ENCODE data around the gene GPR84. TPM values are rescaled to one million over a fixed set of nuclear protein-coding genes. Genes with fewer than 3 reads are reported as not detected.

GPR84 gene
- total and polyA plus RNA-seq, 7 experiments from 2014 or later, result 1.2 to 13.1 (median 3.9) TPM; not detected in 4

DNA sequence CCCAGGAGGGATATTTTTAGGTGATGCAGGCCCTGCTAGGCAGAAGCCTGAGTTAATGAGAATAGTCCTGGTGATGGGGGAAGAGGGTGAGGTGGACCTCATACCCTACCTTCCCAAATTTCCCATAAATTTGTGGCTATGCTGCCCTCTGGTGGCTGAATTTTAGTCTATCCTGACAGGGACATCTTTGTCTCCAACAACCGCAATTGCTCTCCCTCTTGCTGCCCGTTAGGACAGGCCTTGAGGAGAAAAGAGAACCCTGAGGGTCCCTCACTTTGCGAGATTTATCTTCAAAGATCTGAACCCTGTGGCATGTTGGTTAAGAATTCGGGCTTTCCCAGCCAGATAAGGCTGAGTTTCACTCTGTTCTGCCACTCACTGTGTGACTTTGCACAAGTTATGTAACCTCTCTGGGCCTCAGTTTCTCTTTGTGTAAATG, 30.0 kb upstream of the GPR84 start:
- intact Hi-C loops (cut with micrococcal nuclease), result loop anchor here in 1 of 2 donors (5.0 kb wide), 1 partner anchor 103 kb away; the partner anchor contains the start of gene NCKAP1L
- no peak overlapping the region for H3K27ac ChIP-seq (ENCODE audit: low read depth, low read length)
- H3K9me3 ChIP-seq (ENCODE audit: control insufficient read depth in 2 of 3, low read length in 3 of 3), result no peaks in the 10 kb centered on the region
- peaks cover 25 to 50% (median 32%) of the 10 kb centered on the region in 3 experiments for H3K36me3 ChIP-seq (ENCODE audit: control insufficient read depth in 2 of 3, insufficient read depth in 3 of 3, low read length in 3 of 3)
- Mint-ChIP-seq H3K4me3 (peak overlapping the region in 6 of 10 donors; percentile 16 to 40 (median 26)), H3K27ac (peak overlapping the region in 6 of 9 donors; percentile 14 to 65 (median 53)), H3K36me3 (peaks cover 8 to 48% (median 25%) of the 10 kb centered on the region in 5 donors), H3K4me1 (peaks cover 27 to 46% (median 36%) of the 10 kb centered on the region in 7 donors), H3K27me3 (no peaks in the 10 kb centered on the region), H3K9me3 (no peaks in the 10 kb centered on the region)
- POLR2A ChIA-PET, result interaction anchor here (1.4 kb wide), 1 partner anchor 42 kb away, joined by 3 read pairs; no protein-coding TSS in a partner anchor
- ATAC-seq (peak; percentile 43), DNase-seq (peak in 3 of 9 donors; percentile 13 to 42 (median 26))
- no peak overlapping the region for H3K4me3 ChIP-seq (ENCODE audit: low read length)
- H3K4me1 ChIP-seq (ENCODE audit: control insufficient read depth in 2 of 2, insufficient read depth in 2 of 2, low read length in 2 of 2), result peaks cover 4 to 5% of the 10 kb centered on the region in 2 donors
- CTCF ChIA-PET, result interaction anchor here (1.0 to 1.2 kb wide), 3 partner anchors 26 to 50 kb away, joined by 3 to 7 read pairs (median 4); no protein-coding TSS in a partner anchor
- H3K27me3 ChIP-seq (ENCODE audit: control insufficient read depth in 2 of 2, insufficient read depth in 2 of 2, low read length in 2 of 2), result no peaks in the 10 kb centered on the region

DNA sequence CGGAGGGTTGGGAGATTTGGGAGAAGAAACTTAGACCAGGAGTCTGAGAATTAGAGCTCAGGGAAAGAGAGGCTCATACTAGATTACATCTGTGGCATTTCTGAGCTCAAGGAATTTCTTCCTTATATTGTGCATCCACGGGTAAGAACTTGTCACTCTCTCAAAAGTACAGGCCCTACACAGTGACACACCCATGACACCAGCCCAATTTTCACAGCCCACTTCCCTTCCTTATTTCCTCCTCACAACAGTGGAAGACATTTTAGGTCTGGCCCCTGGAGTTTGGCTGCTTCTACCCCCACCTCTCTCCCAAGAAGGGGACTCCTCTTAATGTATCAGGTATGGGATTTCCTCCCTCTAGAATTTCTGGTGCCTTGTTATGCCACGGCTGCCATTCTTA, 29.5 kb upstream of the GPR84 start:
- Histone ChIP-seq H3K9me3 (ENCODE audit: control insufficient read depth in 2 of 3, low read length in 3 of 3) (no peaks in the 10 kb centered on the region), H3K4me1 (ENCODE audit: control insufficient read depth in 2 of 2, insufficient read depth in 2 of 2, low read length in 2 of 2) (peaks cover 4 to 5% of the 10 kb centered on the region in 2 donors), H3K4me3 (ENCODE audit: low read length) (no peak overlapping the region), H3K36me3 (ENCODE audit: control insufficient read depth in 2 of 3, insufficient read depth in 3 of 3, low read length in 3 of 3) (peaks cover 23 to 45% (median 29%) of the 10 kb centered on the region in 3 experiments), H3K27me3 (ENCODE audit: control insufficient read depth in 2 of 2, insufficient read depth in 2 of 2, low read length in 2 of 2) (no peaks in the 10 kb centered on the region), H3K27ac (ENCODE audit: low read depth, low read length) (no peak overlapping the region)
- Mint-ChIP-seq H3K27me3 (no peaks in the 10 kb centered on the region), H3K4me3 (peak overlapping the region in 6 of 10 donors; percentile 23 to 58 (median 31)), H3K36me3 (peaks cover 5 to 44% (median 22%) of the 10 kb centered on the region in 5 donors), H3K4me1 (peaks cover 24 to 44% (median 32%) of the 10 kb centered on the region in 7 donors), H3K9me3 (no peaks in the 10 kb centered on the region), H3K27ac (peak overlapping the region in 5 of 9 donors; percentile 14 to 64 (median 38))
- ChIA-PET CTCF (interaction anchor here (0.5 to 2.2 kb wide), 11 partner anchors 10 to 141 kb away, joined by 3 to 10 read pairs (median 4); no protein-coding TSS in a partner anchor), POLR2A (interaction anchor here (1.0 to 1.4 kb wide), 3 partner anchors 34 to 72 kb away, joined by 3 to 4 read pairs (median 3); no protein-coding TSS in a partner anchor)
- intact Hi-C loops (cut with micrococcal nuclease), result loop anchor here in 1 of 2 donors (5.0 kb wide), 1 partner anchor 104 kb away; the partner anchor contains the start of gene NCKAP1L
- peak; percentile 55 for ATAC-seq
- DNase-seq, result no peak

DNA sequence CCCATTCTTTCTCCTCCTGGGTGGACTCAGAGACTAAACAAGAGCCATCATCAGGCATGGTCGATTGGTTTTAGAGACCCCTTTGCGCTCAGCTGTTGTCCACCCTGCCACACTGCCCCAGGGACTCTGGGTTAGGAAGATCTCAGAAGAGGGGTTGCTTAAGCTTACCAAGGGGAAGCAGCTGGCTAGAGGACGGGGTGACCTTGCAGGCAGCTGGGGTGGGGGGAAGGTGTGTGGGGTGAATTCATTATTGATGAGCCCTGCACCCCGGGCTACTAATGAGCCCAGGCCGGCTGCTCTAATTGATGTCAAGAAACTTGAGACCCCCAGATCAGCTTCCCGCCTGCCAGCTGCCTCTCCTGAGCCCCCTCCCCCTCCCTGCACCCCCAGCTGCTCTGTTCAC, 28.9 kb upstream of the GPR84 start:
- Mint-ChIP-seq H3K36me3 (peaks cover 5 to 40% (median 19%) of the 10 kb centered on the region in 5 donors), H3K9me3 (no peaks in the 10 kb centered on the region), H3K27ac (peak overlapping the region in 1 of 9 donors; percentile 20), H3K4me1 (peaks cover 28 to 46% (median 32%) of the 10 kb centered on the region in 7 donors), H3K27me3 (no peaks in the 10 kb centered on the region), H3K4me3 (no peak overlapping the region)
- Histone ChIP-seq H3K27ac (ENCODE audit: low read depth, low read length) (no peak overlapping the region), H3K4me1 (ENCODE audit: control insufficient read depth in 2 of 2, insufficient read depth in 2 of 2, low read length in 2 of 2) (peaks cover 4 to 5% of the 10 kb centered on the region in 2 donors), H3K27me3 (ENCODE audit: control insufficient read depth in 2 of 2, insufficient read depth in 2 of 2, low read length in 2 of 2) (no peaks in the 10 kb centered on the region), H3K4me3 (ENCODE audit: low read length) (no peak overlapping the region), H3K36me3 (ENCODE audit: control insufficient read depth in 2 of 3, insufficient read depth in 3 of 3, low read length in 3 of 3) (peaks cover 18 to 39% (median 24%) of the 10 kb centered on the region in 3 experiments), H3K9me3 (ENCODE audit: control insufficient read depth in 2 of 3, low read length in 3 of 3) (no peaks in the 10 kb centered on the region)
- intact Hi-C loops (cut with micrococcal nuclease), result loop anchor here in 1 of 2 donors (5.0 kb wide), 1 partner anchor 104 kb away; the partner anchor contains the start of gene NCKAP1L
- ChIA-PET POLR2A (interaction anchor here (1.0 to 1.4 kb wide), 3 partner anchors 35 to 72 kb away, joined by 3 to 4 read pairs (median 3); no protein-coding TSS in a partner anchor), CTCF (interaction anchor here (0.5 to 2.2 kb wide), 12 partner anchors 10 to 175 kb away, joined by 3 to 10 read pairs (median 4); no protein-coding TSS in a partner anchor)
- DNase-seq, result no peak
- ATAC-seq, result no peak

DNA sequence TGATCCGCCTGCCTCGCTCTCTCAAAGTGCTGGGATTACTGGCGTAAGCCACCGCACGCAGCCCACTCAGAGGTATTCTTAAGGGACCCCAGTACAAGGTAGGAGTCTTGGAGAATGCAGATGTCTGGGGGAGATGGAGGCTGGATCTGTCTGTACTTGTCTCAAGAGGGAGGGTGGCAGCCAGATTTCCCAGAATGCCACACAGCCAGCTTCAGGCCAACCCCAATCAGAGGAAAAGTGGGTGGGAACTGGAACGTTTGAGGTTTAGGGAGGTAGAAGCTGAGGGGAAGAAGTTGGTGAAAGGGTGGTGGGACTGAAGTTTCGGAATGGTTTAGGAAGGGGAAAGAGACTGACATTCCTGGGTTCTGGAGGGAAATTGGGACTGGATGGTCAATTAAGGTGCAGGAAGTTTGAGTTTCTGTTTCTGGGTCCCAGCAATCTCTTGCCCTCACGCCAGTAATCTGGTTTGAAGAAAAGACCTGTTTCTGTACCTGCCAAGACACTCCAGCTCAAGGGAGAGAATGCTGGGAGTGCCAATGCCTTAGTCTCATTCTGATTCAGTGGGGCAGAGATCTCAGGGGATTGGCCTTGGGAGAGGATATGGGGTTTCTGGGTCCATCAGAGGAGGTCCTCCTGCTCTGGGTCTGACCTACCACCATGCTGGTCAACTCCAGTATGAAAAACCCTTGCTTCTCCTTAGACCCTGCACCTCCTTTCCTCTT, 28.4 kb upstream of the GPR84 start:
- H3K4me3 ChIP-seq (ENCODE audit: low read length), result no peak overlapping the region
- no peak overlapping the region for H3K27ac ChIP-seq (ENCODE audit: low read depth, low read length)
- Mint-ChIP-seq H3K27ac (peak overlapping the region in 1 of 9 donors; percentile 20), H3K4me1 (peaks cover 30 to 44% (median 32%) of the 10 kb centered on the region in 7 donors), H3K9me3 (no peaks in the 10 kb centered on the region), H3K36me3 (peaks cover 5 to 34% (median 13%) of the 10 kb centered on the region in 5 donors), H3K4me3 (peak overlapping the region in 6 of 10 donors; percentile 7 to 81 (median 68)), H3K27me3 (no peaks in the 10 kb centered on the region)
- no peak for ATAC-seq
- intact Hi-C loops (cut with micrococcal nuclease), result loop anchor here in 1 of 2 donors (5.0 kb wide), 1 partner anchor 105 kb away; the partner anchor contains the start of gene NCKAP1L
- ChIA-PET POLR2A (interaction anchor here (1.0 to 1.4 kb wide), 4 partner anchors 35 to 112 kb away, joined by 3 to 4 read pairs (median 3); partner anchors contain the start of gene HNRNPA1), CTCF (interaction anchor here (0.6 to 2.2 kb wide), 9 partner anchors 11 to 176 kb away, joined by 3 to 10 read pairs (median 4); no protein-coding TSS in a partner anchor)
- peaks cover 4 to 5% of the 10 kb centered on the region in 2 donors for H3K4me1 ChIP-seq (ENCODE audit: control insufficient read depth in 2 of 2, insufficient read depth in 2 of 2, low read length in 2 of 2)
- H3K9me3 ChIP-seq (ENCODE audit: control insufficient read depth in 2 of 3, low read length in 3 of 3), result no peaks in the 10 kb centered on the region
- no peaks in the 10 kb centered on the region for H3K27me3 ChIP-seq (ENCODE audit: control insufficient read depth in 2 of 2, insufficient read depth in 2 of 2, low read length in 2 of 2)
- DNase-seq, result no peak
- peaks cover 13 to 34% (median 20%) of the 10 kb centered on the region in 3 experiments for H3K36me3 ChIP-seq (ENCODE audit: control insufficient read depth in 2 of 3, insufficient read depth in 3 of 3, low read length in 3 of 3)

DNA sequence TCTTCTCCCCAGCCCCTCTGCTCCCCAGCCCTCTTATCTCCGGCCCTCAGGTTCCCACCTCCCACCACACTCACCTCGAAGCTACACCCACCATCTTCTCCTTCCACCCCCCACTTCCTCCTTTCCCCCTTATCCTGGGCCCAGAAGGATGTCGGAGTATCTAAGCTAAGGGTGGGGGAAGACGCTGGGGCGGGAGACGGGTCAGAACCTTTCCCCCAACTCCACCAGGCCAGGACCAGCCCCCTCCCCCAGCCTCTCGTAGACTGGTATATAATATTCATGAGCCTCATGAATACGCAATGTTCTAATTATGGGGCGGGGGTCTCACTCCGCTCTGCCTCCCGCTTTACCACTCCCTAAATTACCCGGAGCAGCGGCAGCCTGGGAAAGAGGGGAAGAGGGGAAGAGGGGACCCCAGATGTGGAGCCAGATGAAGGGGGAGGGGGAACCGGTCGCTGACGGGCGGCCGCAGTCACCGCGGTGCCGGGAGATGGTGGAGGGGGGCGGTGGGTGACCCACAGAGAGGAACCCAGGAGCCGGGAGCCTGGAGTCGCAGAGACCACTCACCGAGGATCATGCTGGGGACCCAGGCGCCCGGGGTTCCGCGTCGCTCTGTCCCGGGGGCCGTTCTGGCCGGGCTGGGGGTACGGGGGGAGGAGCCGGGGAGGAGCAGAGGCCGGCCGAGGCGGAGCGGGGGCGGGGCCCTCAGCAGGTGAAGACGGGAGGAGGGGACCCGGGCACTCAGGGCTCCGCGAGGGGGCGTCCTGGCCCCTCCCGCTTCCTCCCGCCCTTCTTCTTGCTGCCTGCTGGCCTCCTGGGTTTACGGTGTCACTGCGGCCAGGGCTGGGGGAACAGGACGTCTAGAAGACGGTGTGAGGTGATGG, 26.6 kb upstream of the GPR84 start:
- ChIA-PET POLR2A (interaction anchor here (0.6 to 1.5 kb wide), 2 partner anchors 8 to 56 kb away, joined by 3 to 4 read pairs; no protein-coding TSS in a partner anchor), CTCF (interaction anchor here (1.5 kb wide), 1 partner anchor 49 kb away, joined by 3 read pairs; no protein-coding TSS in a partner anchor)
- peaks cover 4 to 5% of the 10 kb centered on the region in 2 donors for H3K4me1 ChIP-seq (ENCODE audit: control insufficient read depth in 2 of 2, insufficient read depth in 2 of 2, low read length in 2 of 2)
- no peaks in the 10 kb centered on the region for H3K27me3 Mint-ChIP-seq
- peaks cover 5 to 16% (median 10%) of the 10 kb centered on the region in 3 experiments for H3K36me3 ChIP-seq (ENCODE audit: control insufficient read depth in 2 of 3, insufficient read depth in 3 of 3, low read length in 3 of 3)
- peak overlapping the region; percentile 51 for H3K27ac ChIP-seq (ENCODE audit: low read depth, low read length)
- peak overlapping the region; percentile 50 for H3K4me3 ChIP-seq (ENCODE audit: low read length)
- intact Hi-C loops (cut with micrococcal nuclease), result loop anchor here in 1 of 2 donors (5.0 kb wide), 1 partner anchor 106 kb away; the partner anchor contains the start of gene NCKAP1L
- DNase-seq (peak in 8 of 9 donors; percentile 48 to 72 (median 63)), ATAC-seq (peak; percentile 85)
- no peaks in the 10 kb centered on the region for H3K27me3 ChIP-seq (ENCODE audit: control insufficient read depth in 2 of 2, insufficient read depth in 2 of 2, low read length in 2 of 2)
- peaks cover 32 to 46% (median 34%) of the 10 kb centered on the region in 7 donors for H3K4me1 Mint-ChIP-seq
- peak overlapping the region in 4 of 9 donors; percentile 28 to 70 (median 54) for H3K27ac Mint-ChIP-seq
- H3K9me3 Mint-ChIP-seq, result no peaks in the 10 kb centered on the region
- no peaks in the 10 kb centered on the region for H3K9me3 ChIP-seq (ENCODE audit: control insufficient read depth in 2 of 3, low read length in 3 of 3)
- H3K4me3 Mint-ChIP-seq, result peak overlapping the region; percentile 62 to 88 (median 81)
- H3K36me3 Mint-ChIP-seq, result peaks cover 0 to 20% (median 6%) of the 10 kb centered on the region in 5 donors
